Stimulated activated CD8-positive, alpha-beta memory T cell treated with anti-CD3 and anti-CD28 coated beads, Interleukin-7, amount 100 ng/mL, for 4 hours (primary cell): ENCODE data around the gene GIGYF1.
"Not testable (repeated sequence)": the region's sequence is repeated elsewhere in the genome, so short reads cannot be mapped to it uniquely, and the experiment has no call there.

ENCODE experiments used
- DNase-seq, 2 donors: peaks; one replicate each; pipeline ENCODE4 v3.0.0-alpha.2; 2020; ENCODE audit warnings: low read depth in 2 of 2

The GIGYF1 gene, protein sequence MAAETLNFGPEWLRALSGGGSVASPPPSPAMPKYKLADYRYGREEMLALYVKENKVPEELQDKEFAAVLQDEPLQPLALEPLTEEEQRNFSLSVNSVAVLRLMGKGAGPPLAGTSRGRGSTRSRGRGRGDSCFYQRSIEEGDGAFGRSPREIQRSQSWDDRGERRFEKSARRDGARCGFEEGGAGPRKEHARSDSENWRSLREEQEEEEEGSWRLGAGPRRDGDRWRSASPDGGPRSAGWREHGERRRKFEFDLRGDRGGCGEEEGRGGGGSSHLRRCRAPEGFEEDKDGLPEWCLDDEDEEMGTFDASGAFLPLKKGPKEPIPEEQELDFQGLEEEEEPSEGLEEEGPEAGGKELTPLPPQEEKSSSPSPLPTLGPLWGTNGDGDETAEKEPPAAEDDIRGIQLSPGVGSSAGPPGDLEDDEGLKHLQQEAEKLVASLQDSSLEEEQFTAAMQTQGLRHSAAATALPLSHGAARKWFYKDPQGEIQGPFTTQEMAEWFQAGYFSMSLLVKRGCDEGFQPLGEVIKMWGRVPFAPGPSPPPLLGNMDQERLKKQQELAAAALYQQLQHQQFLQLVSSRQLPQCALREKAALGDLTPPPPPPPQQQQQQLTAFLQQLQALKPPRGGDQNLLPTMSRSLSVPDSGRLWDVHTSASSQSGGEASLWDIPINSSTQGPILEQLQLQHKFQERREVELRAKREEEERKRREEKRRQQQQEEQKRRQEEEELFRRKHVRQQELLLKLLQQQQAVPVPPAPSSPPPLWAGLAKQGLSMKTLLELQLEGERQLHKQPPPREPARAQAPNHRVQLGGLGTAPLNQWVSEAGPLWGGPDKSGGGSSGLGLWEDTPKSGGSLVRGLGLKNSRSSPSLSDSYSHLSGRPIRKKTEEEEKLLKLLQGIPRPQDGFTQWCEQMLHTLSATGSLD (N-terminal part only)

GRCh38 chr7:100694098-100694745 lies at the start of gene GIGYF1:
Gene GIGYF1, minus strand, starts transcription at chr7:100694250. Its CDS starts 6,012 bp downstream, at chr7:100688238.
- peak; percentile 39 to 64 for DNase-seq

GRCh38 chr7:100739934-100740333 lies 45.9 kb upstream of the GIGYF1 start:
- no peak for DNase-seq

DNA sequence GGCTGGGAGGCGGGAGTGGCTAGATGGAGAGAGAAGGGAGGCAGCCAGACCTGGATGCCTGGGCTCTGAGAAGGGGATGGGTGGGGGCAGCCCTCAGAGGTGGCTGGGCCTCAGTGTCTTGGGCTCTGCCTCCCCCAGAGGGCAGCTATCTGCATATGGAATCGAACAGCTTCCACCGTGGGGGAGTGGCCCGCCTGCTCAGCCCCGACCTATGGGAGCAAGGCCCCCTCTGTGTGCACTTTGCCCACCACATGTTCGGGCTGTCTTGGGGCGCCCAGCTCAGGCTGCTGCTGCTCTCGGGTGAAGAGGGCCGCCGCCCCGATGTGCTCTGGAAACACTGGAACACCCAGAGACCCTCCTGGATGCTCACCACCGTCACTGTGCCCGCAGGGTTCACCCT lies 42.6 kb upstream of the GIGYF1 start:
- no peak for DNase-seq

GRCh38 chr7:100735730-100736129 lies 41.7 kb upstream of the GIGYF1 start:
- DNase-seq, result no peak

DNA sequence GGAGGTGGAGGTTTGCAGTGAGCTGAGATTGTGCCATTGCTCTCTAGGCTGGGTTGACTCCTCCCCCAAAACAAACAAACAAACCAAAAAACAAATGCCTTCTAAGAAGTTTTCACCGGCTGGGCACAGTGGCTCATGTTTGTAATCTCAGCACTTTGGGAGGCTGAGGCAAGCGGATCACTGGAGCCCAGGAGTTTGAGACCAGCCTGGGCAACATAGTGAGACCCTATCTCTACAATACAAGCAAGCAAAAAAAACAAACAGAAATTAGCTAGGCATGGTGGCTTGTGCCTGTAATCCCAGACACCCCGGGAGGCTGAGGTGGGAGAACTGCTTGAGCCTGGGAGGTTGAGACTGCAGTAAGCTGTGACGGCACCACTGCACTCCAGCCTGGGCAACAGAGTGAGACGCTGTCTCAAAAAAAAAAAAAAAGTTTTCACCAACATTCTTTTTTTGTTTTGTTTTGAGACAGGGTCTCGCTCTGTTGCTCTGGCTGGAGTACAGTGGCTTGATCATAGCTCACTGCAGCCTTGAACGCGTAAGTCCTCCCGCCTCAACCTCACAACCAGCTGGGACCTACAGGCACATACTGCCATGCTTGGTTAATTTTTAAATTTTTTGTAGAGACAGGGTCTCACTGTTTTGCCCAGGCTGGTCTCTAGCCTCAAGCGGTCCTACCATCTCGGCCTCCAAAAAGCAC lies 38.0 kb upstream of the GIGYF1 start:
- no peak for DNase-seq

DNA sequence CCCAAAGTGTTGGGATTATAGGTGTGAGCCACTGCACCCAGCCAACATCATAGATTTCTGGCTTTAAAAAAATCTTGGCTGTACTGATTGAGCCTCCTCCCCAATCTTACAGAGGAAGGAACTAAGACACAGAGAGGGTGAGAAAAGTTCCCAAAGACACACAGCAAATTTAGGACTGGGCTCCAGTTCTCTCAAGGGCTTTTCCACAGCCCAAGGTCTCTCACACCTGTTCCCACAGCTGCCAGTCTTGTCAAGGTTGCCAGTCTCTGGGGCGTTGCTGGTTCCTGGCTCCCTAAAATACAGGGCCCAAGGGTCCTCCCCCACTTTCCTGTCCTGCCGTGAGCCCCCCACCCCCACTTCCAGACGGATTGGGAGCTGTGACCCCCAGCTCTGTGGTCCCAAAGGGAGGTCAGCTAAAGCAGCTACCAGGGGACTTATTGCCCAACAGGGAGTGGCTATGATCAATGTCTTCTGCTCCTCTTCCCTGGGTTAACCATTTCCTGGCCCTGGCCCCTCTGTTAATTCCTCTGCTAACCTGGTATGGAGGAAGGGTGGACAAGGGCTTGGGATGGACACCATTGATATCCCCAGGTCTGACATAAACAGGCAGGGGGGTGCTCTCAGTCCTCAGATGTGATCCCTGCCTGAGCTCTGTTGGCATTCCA lies 36.2 kb upstream of the GIGYF1 start:
- no peak for DNase-seq

GRCh38 chr7:100728196-100728595 lies 34.1 kb upstream of the GIGYF1 start:
- DNase-seq, result no peak

DNA sequence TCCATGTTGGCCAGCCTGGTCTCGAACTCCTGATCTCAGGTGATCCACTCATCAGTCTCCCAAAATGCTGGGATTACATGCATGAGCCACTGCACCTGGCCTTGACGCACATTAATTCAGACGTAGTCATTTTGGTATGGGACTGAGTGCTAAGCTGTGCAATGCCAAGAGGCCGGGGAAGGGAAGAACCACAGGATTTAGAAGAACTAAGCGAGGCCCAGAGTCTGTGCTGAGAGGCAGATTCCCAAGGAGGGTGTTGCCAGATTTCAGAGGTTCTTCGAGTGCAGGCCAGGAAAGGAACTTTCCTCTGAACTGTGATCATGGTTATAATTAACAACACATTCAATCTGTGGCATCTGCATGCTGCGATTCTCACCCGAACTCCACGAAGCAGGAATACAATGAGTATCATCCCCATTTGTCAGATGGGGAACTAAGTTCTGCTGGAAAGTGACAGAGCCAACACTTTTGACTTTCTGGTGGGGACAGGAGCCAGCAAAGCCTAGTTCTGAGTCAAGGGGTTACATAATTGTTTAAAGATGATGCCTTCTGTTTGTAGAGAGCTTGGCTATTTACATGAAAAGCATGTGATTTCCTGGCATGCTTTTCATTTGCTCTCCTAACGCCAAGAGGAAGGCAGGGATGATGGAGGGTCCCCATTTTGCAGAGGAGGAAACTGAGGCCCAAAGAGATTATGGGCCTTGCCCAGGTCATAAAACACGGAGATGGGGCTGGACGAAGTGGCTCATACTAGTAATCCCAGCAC lies 33.1 kb upstream of the GIGYF1 start:
- DNase-seq, result no peak

GRCh38 chr7:100724364-100724763 lies 30.3 kb upstream of the GIGYF1 start:
- not testable (repeated sequence) for DNase-seq

- DNase-seq, result no peak
These were observed 29.8 kb upstream of the GIGYF1 start for GRCh38 chr7:100723732-100724275.

- no peak for DNase-seq
These were observed 28.6 kb upstream of the GIGYF1 start for GRCh38 chr7:100722480-100723212.

- DNase-seq, result no peak
These were observed 27.4 kb upstream of the GIGYF1 start for GRCh38 chr7:100721505-100721812.

GRCh38 chr7:100720671-100721504 lies 26.8 kb upstream of the GIGYF1 start:
- DNase-seq, result no peak

DNA sequence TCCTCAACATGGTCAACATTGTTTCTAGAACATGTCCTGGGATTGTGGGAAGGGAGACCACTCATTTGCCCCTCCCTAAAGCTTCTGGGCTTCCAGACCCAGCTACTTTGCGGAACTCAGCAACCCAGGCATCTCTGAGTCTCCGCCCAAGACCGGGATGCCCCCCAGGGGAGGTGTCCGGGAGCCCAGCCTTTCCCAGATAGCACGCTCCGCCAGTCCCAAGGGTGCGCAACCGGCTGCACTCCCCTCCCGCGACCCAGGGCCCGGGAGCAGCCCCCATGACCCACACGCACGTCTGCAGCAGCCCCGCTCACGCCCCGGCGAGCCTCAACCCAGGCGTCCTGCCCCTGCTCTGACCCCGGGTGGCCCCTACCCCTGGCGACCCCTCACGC lies 26.2 kb upstream of the GIGYF1 start, which contains the start of gene EPO:
TSS of gene EPO (plus strand) at position 190 of the 392 bp plus-strand sequence. CDS start 513 bp downstream, outside the sequence.
- DNase-seq, result no peak

DNA sequence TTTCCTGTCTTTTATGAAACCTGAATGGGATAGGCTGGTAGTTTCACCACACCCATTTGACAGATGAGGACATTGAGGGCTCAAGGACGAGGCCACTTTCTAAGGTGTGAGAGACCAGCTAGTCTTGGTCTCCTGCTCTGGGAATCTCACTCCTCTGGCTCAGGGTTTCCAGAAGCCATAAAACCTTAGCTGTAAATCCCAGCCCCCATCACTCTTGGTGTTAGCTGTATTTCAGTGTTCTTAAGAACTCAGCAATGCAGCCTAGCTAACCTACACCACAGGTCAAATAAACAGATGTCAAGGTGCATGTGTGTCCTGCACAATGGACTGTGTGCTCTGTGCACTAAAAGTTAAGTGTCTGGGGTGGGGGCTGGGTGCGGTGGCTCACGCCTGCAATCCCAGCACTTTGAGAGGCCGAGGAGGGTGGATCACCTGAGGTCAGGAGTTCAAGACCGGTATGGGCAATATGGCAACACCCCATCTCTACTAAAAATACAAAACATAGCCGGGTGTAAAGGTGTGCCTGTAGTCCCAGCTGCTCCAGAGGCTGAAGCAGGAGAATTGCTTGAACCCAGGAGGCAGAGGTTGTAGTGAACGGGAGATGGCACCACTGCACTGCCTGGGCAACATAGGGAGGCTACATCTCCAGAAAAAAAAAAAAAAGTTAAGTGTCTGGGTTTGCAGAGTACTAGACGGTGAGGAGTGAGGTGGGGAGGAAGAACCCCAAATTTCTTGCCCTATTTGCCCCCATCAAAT lies 25.7 kb upstream of the GIGYF1 start:
- no peak for DNase-seq

- DNase-seq, result not testable (repeated sequence)
These were observed 23.0 kb upstream of the GIGYF1 start for GRCh38 chr7:100717073-100717472.

DNA sequence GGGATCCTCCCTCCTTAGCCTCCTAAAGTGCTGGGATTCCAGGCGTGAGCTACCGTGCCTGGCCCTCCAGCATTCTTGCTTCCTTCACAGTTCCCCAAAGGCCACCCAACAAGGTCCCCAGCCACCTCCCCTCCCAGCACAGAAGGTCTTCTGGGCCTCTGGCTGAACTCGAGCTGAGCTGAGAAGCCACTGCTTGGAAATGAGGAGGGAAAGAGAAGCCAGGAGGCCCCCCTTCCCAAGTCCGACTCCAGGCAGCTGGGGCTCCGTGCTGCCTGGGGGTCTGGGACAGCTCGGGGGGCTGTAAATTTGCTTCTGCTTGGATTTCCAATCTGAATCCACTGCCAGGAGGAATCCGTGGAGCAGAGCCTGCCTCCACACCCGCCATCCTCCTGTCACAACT lies 20.7 kb upstream of the GIGYF1 start:
- DNase-seq, result no peak

- no peak for DNase-seq
These were observed 17.3 kb upstream of the GIGYF1 start for GRCh38 chr7:100711369-100711768.
